NT2/D1 (cell line): ENCODE data around the gene AWAT1.
"Not testable (repeated sequence)": the region's sequence is repeated elsewhere in the genome, so short reads cannot be mapped to it uniquely, and the experiment has no call there.

Experiments used
- DNase-seq: peaks from one replicate; pipeline ENCODE4 v3.0.0-alpha.2; 2011; ENCODE audit warnings: low read depth, low spot score
- H3K27me3 ChIP-seq: 2 replicates; pipeline ENCODE4 v1.6.0; 2011; ENCODE audit warnings: mild to moderate bottlenecking; ENCODE audit not compliant: insufficient read length, insufficient read depth
- H3K36me3 ChIP-seq: 2 replicates; pipeline ENCODE4 v1.6.1; 2011; ENCODE audit warnings: mild to moderate bottlenecking, low read length, mixed read lengths; ENCODE audit not compliant: insufficient read depth, insufficient read length
- H3K4me1 ChIP-seq: 2 replicates; pipeline ENCODE4 v1.5.1; 2011; ENCODE audit not compliant: insufficient read depth, insufficient read length
- H3K4me3 ChIP-seq: 2 replicates; pipeline ENCODE4 v1.5.1; 2011; ENCODE audit warnings: low read depth; ENCODE audit not compliant: insufficient read length
- H3K9ac ChIP-seq: 2 replicates; pipeline ENCODE4 v1.6.0; 2011; ENCODE audit warnings: low read depth; ENCODE audit not compliant: insufficient read length
- H3K9me3 ChIP-seq: 2 replicates; pipeline ENCODE4 v1.5.1; 2011; ENCODE audit warnings: mild to moderate bottlenecking, low read length; ENCODE audit not compliant: insufficient read depth
- SUZ12 ChIP-seq: IDR thresholded peaks from 2 replicates; pipeline ENCODE4 v1.6.1; 2011; ENCODE audit not compliant: insufficient read length, insufficient read depth; ENCODE audit errors: extremely low read depth
- YY1 ChIP-seq: IDR thresholded peaks from 2 replicates; pipeline ENCODE4 v1.6.1; 2011; ENCODE audit not compliant: insufficient read length, insufficient read depth
- ZNF274 ChIP-seq: IDR thresholded peaks from 2 replicates; pipeline ENCODE4 v1.6.1; 2011; ENCODE audit warnings: mild to moderate bottlenecking, low read depth, low read length

AWAT1 gene

GRCh38 chrX:70226048-70226447 lies 8.4 kb upstream of the AWAT1 start:
- no peak for TF ChIP-seq YY1
- no peak for TF ChIP-seq SUZ12
- no peaks in the 10 kb centered on the region for H3K9me3 ChIP-seq
- no peaks in the 10 kb centered on the region for H3K36me3 ChIP-seq
- no peaks in the 10 kb centered on the region for H3K27me3 ChIP-seq
- no peaks in the 10 kb centered on the region for H3K4me1 ChIP-seq
- no peak overlapping the region for H3K4me3 ChIP-seq
- H3K9ac ChIP-seq: no peak overlapping the region
- no peak for DNase-seq

- no peaks in the 10 kb centered on the region for H3K9me3 ChIP-seq
- H3K27me3 ChIP-seq: no peaks in the 10 kb centered on the region
- H3K36me3 ChIP-seq: no peaks in the 10 kb centered on the region
- no peak for DNase-seq
- TF ChIP-seq SUZ12 (no peak), YY1 (no peak), ZNF274 (no peak)
- H3K4me1 ChIP-seq: no peaks in the 10 kb centered on the region
- no peak overlapping the region for H3K4me3 ChIP-seq
- H3K9ac ChIP-seq: no peak overlapping the region
Measured at GRCh38 chrX:70226687-70227086, 7.8 kb upstream of the AWAT1 start.

DNA sequence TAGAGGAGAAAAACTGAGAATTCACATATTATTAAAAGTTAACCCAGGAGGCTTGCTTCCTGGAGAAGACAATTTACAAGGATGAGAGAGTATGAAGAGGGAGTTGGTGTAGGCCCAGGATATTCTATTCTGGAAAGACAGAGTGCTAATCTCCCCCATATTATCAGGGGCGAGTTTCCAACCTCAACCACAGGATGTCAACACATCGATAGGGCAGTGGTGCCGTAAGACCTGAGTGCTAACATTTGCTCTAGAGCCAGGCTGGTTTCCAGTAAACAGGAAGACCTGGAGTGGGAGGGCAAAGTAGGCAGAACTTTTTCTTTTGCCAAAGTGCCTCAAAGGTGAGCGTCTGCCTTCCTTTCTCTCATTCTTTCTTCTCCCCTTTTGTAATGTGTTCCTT lies 2.8 kb upstream of the AWAT1 start:
- no peaks in the 10 kb centered on the region for H3K9me3 ChIP-seq
- H3K27me3 ChIP-seq: no peaks in the 10 kb centered on the region
- no peak overlapping the region for H3K4me3 ChIP-seq
- TF ChIP-seq YY1: no peak
- TF ChIP-seq SUZ12: no peak
- TF ChIP-seq ZNF274: no peak
- H3K4me1 ChIP-seq: no peaks in the 10 kb centered on the region
- DNase-seq: no peak
- no peak overlapping the region for H3K9ac ChIP-seq
- no peaks in the 10 kb centered on the region for H3K36me3 ChIP-seq

GRCh38 chrX:70240751-70241150 lies 6.3 kb downstream of the AWAT1 start:
- H3K27me3 ChIP-seq: no peaks in the 10 kb centered on the region
- H3K9me3 ChIP-seq: no peaks in the 10 kb centered on the region
- H3K4me3 ChIP-seq: no peak overlapping the region
- TF ChIP-seq SUZ12: no peak
- TF ChIP-seq YY1: no peak
- no peak for TF ChIP-seq ZNF274
- DNase-seq: no peak
- H3K36me3 ChIP-seq: no peaks in the 10 kb centered on the region
- H3K9ac ChIP-seq: no peak overlapping the region
- no peaks in the 10 kb centered on the region for H3K4me1 ChIP-seq

- Histone ChIP-seq H3K36me3 (no peaks in the 10 kb centered on the region), H3K4me3 (no peak overlapping the region), H3K27me3 (no peaks in the 10 kb centered on the region), H3K4me1 (no peaks in the 10 kb centered on the region), H3K9ac (no peak overlapping the region), H3K9me3 (no peaks in the 10 kb centered on the region)
- no peak for TF ChIP-seq YY1
- TF ChIP-seq ZNF274: no peak
- no peak for TF ChIP-seq SUZ12
- no peak for DNase-seq
Measured at GRCh38 chrX:70241501-70241900, 7.0 kb downstream of the AWAT1 start.

GRCh38 chrX:70243601-70244000 lies 9.1 kb downstream of the AWAT1 start:
- not testable (repeated sequence) for H3K4me1 ChIP-seq, H3K9me3 ChIP-seq, H3K36me3 ChIP-seq, H3K9ac ChIP-seq, H3K27me3 ChIP-seq, DNase-seq, H3K4me3 ChIP-seq

- DNase-seq: no peak
- H3K27me3 ChIP-seq: no peaks in the 10 kb centered on the region
- no peak overlapping the region for H3K4me3 ChIP-seq
- no peak overlapping the region for H3K9ac ChIP-seq
- no peaks in the 10 kb centered on the region for H3K36me3 ChIP-seq
- no peaks in the 10 kb centered on the region for H3K9me3 ChIP-seq
- TF ChIP-seq YY1: no peak
- TF ChIP-seq SUZ12: no peak
- no peak for TF ChIP-seq ZNF274
- no peaks in the 10 kb centered on the region for H3K4me1 ChIP-seq
Measured at GRCh38 chrX:70244881-70245280, 10.4 kb downstream of the AWAT1 start.

DNA sequence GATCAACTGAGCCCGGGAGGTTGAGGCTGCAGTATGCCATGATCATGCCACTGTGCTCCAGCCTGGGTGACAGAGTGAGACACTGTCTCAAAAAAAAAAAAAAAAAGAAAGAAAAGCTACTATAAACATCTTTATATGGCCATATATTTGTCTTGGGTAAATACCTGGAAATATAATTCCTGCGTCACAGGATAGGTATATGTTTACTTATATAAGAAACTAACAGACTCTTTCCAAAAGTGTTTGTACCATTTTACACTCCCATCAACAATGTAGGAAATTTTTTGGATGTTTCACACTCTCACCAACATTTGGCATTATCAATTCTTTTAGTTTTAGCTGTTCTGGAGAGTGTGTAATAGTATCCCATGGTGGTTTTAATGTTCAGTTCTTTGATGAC lies 12.8 kb downstream of the AWAT1 start:
- Histone ChIP-seq H3K9me3 (no peaks in the 10 kb centered on the region), H3K4me1 (no peaks in the 10 kb centered on the region), H3K4me3 (no peak overlapping the region), H3K27me3 (no peaks in the 10 kb centered on the region), H3K9ac (no peak overlapping the region), H3K36me3 (no peaks in the 10 kb centered on the region)
- TF ChIP-seq SUZ12 (no peak), YY1 (no peak), ZNF274 (no peak)
- DNase-seq: no peak
